GM10248 (cell line): ENCODE measurements around the gene ZNF831.

Experiments used
- CTCF ChIA-PET: fragments of 300-600 bp; sonication (Branson Sonifier 250); formaldehyde crosslinking; extraction: SDS; loops from one replicate; lab custom pipeline; 2021; ENCODE audit warnings: antibody characterized with exemption; lab: Yijun Ruan, JAX
- POLR2A ChIA-PET: fragments of 350-650 bp; sonication (Branson Sonifier 250); formaldehyde crosslinking; extraction: SDS; loops from one replicate; lab custom pipeline; 2020; ENCODE audit warnings: antibody characterized with exemption; lab: Yijun Ruan, JAX
- DNase-seq: peaks from one replicate; pipeline ENCODE4 v3.0.0; 2012; ENCODE audit errors: extremely low spot score
- CTCF ChIP-seq: IDR thresholded peaks from 2 replicates; pipeline ENCODE4 v1.5.1; 2012; ENCODE audit warnings: mild to moderate bottlenecking, low read depth; ENCODE audit errors: extremely low read depth, missing control alignments, control extremely low read depth

ZNF831 gene

DNA sequence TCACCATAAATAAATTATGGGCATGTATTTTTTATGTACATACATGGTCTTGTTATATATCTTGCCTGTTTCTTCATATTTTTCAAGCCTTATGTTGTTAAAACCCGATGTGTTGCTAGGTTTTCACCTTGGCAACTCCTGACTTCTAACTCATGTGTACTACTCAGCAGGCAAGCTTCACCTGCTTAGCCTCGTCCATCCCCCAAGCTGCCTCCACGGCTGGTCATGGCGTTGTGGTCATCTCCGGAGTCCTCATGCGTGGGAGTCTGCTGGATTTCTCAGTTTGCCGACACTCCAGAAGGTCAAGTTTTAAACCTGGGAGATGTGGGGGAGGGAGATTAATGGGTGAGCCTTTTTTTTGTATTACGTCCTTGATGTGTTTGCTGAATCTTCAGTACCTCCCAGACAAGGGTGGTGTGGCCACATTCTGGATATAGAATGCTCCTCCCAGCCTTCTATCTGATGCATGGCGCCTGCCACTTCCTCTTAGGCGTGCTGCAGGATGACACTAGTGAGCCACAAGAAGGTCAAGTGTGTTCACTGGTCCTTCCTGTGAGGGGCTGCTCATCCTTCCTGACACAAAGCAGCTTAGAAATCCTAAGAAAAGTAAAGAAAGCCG is 110.2 kb downstream of the ZNF831 start:
- TF ChIP-seq CTCF = no peak

GRCh38 chr20:59276938-59277337 is 113.3 kb downstream of the ZNF831 start:
- no peak for DNase-seq
- ChIA-PET CTCF (interaction anchor here (0.9 kb wide), 1 partner anchor 10 kb away, joined by 3 read pairs; no protein-coding TSS in a partner anchor), POLR2A (no interaction called here)
- no peak for TF ChIP-seq CTCF

More for the DNA sequence above, 110.2 kb downstream of the ZNF831 start:
- POLR2A ChIA-PET = no interaction called here
- DNase-seq = no peak
- CTCF ChIA-PET = interaction anchor here (1.5 kb wide), 1 partner anchor 9 kb away, joined by 4 read pairs; no protein-coding TSS in a partner anchor

DNA sequence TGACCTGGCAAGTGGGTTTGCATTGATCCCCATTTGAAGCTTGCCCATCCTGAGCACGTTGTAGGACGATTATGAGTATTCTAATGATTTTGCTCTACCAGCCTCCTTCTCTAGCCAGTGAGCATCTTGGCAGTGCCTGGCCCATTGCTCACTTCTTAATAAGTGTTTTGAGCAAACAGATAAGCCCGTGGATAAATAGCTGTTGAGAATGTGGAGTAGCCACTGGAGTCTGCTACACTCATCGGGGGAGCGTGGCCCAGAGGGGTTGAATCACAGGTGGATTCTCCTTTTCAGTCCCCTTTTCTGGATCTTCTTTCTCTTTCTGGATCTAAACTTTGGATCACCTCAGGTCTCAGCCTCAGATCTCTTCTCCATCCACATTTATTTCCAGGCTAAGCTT is 120.8 kb downstream of the ZNF831 start:
- ChIA-PET POLR2A (no interaction called here), CTCF (no interaction called here)
- DNase-seq = no peak
- no peak for TF ChIP-seq CTCF

DNA sequence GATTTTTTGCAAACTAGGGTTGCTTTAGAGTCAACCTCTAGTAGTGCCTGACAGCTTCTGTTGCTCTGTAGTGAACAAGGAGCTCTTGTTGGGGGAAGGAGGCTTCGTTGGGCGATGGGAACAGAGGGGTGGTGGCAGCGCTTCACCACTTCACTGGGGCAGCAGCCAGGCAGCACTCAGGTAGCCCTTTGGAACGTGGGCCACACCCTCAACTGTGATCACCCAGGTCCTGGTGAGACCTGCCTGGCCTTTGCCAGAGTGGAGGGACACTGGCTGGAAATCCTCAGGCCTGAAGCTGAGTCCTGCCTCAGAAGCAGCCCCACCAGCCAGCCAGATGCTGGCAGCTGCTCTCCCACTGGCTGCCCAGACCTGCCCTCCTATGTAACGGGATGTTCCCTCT is 126.4 kb downstream of the ZNF831 start:
- no peak for DNase-seq
- POLR2A ChIA-PET = no interaction called here
- CTCF ChIA-PET = interaction anchor here (1.2 to 1.3 kb wide), 2 partner anchors 13 to 83 kb away, joined by 3 to 4 read pairs; no protein-coding TSS in a partner anchor
- TF ChIP-seq CTCF = no peak

DNA sequence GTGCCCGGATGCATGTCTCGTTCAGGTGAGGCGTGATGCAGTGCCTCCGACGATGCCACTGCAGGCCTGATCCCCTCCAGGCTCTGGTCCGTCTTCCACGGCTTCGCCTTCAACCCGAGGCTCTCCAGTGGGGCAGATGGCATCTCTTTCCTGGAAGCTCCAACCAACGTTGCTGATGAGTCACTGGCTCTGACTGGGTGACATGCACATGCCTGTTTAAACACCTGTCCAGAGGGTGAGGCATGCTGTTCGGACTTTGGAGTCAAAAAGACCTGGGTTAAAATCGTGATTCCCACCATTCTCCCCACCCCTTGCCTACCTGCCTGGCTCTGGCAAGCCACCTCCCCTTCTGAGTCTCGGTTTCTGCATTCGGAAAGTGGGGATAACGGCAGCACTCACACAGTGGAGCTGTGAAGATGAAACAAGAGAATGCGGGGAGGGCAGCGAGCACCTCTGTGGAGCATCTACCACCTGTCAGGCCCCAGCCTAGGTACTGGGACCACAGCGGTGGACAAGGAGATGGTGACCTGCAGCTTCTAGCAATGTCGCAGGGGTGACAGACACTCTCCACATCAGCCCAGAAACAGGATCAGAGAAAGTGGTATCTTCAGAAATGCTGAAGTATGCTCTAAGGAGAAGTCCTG is 128.2 kb downstream of the ZNF831 start:
- no peak for DNase-seq
- no peak for TF ChIP-seq CTCF
- ChIA-PET POLR2A (no interaction called here), CTCF (no interaction called here)

DNA sequence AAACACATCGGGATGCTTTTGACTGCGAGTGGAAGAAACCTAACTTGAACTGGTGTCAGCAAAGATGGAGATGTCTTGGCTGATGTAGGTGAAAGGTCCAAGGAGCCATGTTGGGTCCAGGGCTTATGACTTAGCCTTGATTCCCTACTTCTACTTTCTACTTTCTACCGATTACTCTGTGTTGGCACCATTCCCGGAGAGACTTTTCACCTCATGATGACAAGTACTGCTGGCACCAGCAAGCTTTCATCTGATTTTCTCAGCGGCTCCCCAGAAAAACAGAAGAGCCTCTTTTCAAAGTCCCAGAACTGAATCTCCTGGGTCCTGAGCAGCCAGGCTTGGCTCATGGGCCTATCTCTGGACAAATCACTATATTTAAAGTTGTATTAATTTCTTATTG is 131.9 kb downstream of the ZNF831 start:
- CTCF ChIA-PET = no interaction called here
- no peak for TF ChIP-seq CTCF
- POLR2A ChIA-PET = no interaction called here
- no peak for DNase-seq
